GM18507 (cell line): ENCODE data around the gene TRAP1.
"Not testable (repeated sequence)": the region's sequence is repeated elsewhere in the genome, so short reads cannot be mapped to it uniquely, and the experiment has no call there.

Source experiments
- DNase-seq: peaks from one replicate; pipeline ENCODE4 v3.0.0; 2011; ENCODE audit warnings: low read depth; ENCODE audit not compliant: insufficient read length; ENCODE audit errors: extremely low spot score
- FAIRE-seq: peaks from 2 replicates; lab custom pipeline; 2011; peaks lifted over from hg19 to GRCh38; lab: Jason Lieb, UNC

Gene TRAP1

GRCh38 chr16:3638916-3639644 lies 78.2 kb downstream of the TRAP1 start:
- DNase-seq (no peak), FAIRE-seq (no peak)

- FAIRE-seq (peak; percentile 24), DNase-seq (no peak)
These were observed 79.9 kb downstream of the TRAP1 start for GRCh38 chr16:3637371-3637923.

GRCh38 chr16:3625911-3626732 lies 91.2 kb downstream of the TRAP1 start:
- peak; percentile 83 for FAIRE-seq

GRCh38 chr16:3625331-3625730 lies 92.0 kb downstream of the TRAP1 start:
- FAIRE-seq (no peak), DNase-seq (no peak)

More at GRCh38 chr16:3625911-3626732, 91.2 kb downstream of the TRAP1 start:
- no peak for DNase-seq

- DNase-seq (no peak), FAIRE-seq (peak; percentile 80)
These were observed 93.7 kb downstream of the TRAP1 start for GRCh38 chr16:3623642-3624041.

- FAIRE-seq (no peak), DNase-seq (no peak)
These were observed 98.6 kb downstream of the TRAP1 start for GRCh38 chr16:3618769-3619141.

GRCh38 chr16:3612510-3613466 lies 104.5 kb downstream of the TRAP1 start:
- no peak for DNase-seq
- FAIRE-seq: no peak

GRCh38 chr16:3611146-3611975 lies 106.0 kb downstream of the TRAP1 start, which contains the start of gene SLX4:
Gene SLX4 (minus strand): TSS chr16:3611606. CDS start chr16:3608964, 2,642 bp downstream.
- FAIRE-seq (peak; percentile 89), DNase-seq (peak; percentile 100)

GRCh38 chr16:3610698-3611145 lies 106.6 kb downstream of the TRAP1 start:
- no peak for FAIRE-seq
- DNase-seq: no peak

GRCh38 chr16:3609895-3610697 lies 107.2 kb downstream of the TRAP1 start:
- FAIRE-seq: no peak
- no peak for DNase-seq

- FAIRE-seq, DNase-seq: not testable (repeated sequence)
These were observed 108.3 kb downstream of the TRAP1 start for GRCh38 chr16:3608976-3609375.

- FAIRE-seq: no peak
- DNase-seq: no peak
These were observed 109.3 kb downstream of the TRAP1 start for GRCh38 chr16:3608069-3608468.
